Measurements from ENCODE around the gene DHRS13.

Gene DHRS13

GRCh38 chr17:28856028-28856574, 46.8 kb downstream of the DHRS13 start:
- no peak for DNase-seq

GRCh38 chr17:28855336-28855679, 47.6 kb downstream of the DHRS13 start:
- no peak for DNase-seq

- DNase-seq: peak; percentile 74
These were observed 48.2 kb downstream of the DHRS13 start, which contains the start of gene ERAL1 for GRCh38 chr17:28854457-28855335. Gene ERAL1, plus strand, starts transcription at chr17:28855016. Its CDS starts 19 bp downstream, at chr17:28855035.

- no peak for DNase-seq
These were observed 49.6 kb downstream of the DHRS13 start for GRCh38 chr17:28853295-28853694.

- no peak for DNase-seq
These were observed 53.6 kb downstream of the DHRS13 start for GRCh38 chr17:28849281-28849680.

- peak; percentile 44 for DNase-seq
These were observed 54.2 kb downstream of the DHRS13 start for GRCh38 chr17:28848667-28849066.
